Raji (cell line): ENCODE data around the gene PHF19.

Source experiments
- POLR2A ChIP-seq: IDR thresholded peaks from 2 replicates; pipeline ENCODE4 v1.6.1; 2011; ENCODE audit warnings: low read depth, low read length, control low read depth; ENCODE audit not compliant: insufficient read depth

Gene PHF19

GRCh38 chr9:120876842-120877240 lies at the start of gene PHF19:
Gene PHF19, minus strand, starts transcription at chr9:120877188. Its CDS starts 2,447 bp downstream, at chr9:120874741.
- TF ChIP-seq POLR2A: no peak

- peak; percentile 30; the same call in 1 of the 2 replicates for TF ChIP-seq POLR2A
Measured at GRCh38 chr9:120926397-120926928, 49.5 kb upstream of the PHF19 start, which contains the start of gene TRAF1. Gene TRAF1, minus strand, starts transcription at chr9:120926796. Its CDS starts 721 bp downstream, at chr9:120926075.

- peak; percentile 42; the same call in 1 of the 2 replicates for TF ChIP-seq POLR2A
Measured at GRCh38 chr9:120925535-120926396, 48.8 kb upstream of the PHF19 start.

GRCh38 chr9:120924698-120925534 lies 47.9 kb upstream of the PHF19 start:
- TF ChIP-seq POLR2A: no peak

GRCh38 chr9:120923620-120924328 lies 46.8 kb upstream of the PHF19 start:
- no peak for TF ChIP-seq POLR2A

DNA sequence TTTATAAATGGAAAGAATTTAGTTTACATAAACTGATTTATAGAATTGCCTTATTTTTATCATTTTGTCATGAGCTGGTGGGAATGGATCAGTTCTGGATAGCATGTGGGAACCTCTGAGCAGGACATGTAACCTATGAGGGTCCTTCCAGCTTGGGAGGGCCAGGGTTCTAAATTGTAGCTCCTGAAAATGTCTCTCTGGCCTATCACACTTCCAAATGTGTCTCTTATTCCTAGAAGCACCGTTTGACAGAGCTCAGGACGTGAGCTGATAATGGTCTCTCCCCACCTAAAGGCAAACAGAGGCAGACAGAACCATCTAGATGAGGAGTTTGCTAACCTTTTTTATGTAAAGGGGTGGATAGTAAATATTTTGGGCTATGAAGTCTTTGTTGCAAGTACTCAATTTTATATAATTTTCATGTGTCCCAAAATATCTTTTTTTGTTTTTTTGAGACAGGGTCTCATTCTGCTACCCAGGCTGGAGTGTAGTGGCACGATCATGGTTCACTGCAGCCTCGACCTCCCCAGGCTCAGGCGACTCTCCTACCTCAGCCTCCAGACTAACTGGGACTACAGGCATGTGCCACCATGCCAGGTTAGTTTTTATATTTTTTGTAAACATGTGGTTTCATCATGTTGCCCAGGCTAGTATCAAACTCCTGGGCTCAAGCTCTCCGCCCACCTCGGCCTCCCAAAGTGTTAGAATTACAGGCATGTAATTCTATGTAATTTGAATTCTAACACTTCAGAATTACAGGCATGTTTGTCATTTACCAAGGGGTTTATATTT lies 45.6 kb upstream of the PHF19 start:
- TF ChIP-seq POLR2A: no peak

DNA sequence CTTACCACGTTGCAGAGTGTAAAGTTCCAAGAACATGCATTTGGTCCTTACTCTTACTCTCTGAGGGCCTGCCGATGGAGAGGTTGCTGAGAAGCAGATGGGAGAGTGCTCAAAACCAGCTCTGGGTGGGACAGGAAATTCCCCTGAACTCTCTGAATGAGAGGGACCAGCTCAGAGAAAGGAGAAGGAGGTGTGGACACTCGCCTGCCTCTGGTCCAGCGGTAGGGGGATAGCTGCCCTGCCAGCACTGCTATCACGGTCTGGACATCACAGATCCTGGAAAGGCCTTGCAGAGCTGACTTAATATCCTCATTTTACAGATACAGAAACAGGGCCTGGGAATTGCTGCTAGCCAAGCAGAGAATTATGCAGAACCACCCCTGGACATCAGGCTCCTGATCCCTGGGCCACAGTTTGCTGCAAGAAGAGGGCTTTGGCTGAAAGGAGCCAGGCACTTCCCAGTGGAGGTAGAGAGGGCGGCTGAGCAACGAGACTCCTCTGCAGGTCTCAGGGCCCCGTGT lies 44.7 kb upstream of the PHF19 start:
- TF ChIP-seq POLR2A: no peak

DNA sequence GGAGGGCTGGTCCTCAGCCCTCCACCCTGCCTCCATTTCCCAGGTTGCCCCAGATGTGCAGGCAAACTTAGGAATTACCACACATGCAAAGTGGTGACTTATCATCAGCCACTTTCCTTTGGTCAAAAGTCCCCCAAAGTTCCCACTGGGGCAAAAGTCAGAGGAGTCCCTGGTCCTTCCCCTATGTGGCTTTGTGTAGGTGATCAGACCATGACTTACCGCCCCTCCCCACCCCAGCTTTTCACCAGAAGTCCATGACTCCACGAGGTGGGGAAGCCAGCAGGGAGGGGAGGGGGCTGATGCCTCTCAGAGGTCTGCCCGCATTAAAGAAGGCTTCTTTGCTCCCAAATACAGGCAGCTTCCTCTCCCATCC lies 43.8 kb upstream of the PHF19 start:
- TF ChIP-seq POLR2A: no peak

- TF ChIP-seq POLR2A: no peak
Measured at GRCh38 chr9:120919843-120920805, 43.1 kb upstream of the PHF19 start.

- TF ChIP-seq POLR2A: no peak
Measured at GRCh38 chr9:120918931-120919842, 42.2 kb upstream of the PHF19 start.

DNA sequence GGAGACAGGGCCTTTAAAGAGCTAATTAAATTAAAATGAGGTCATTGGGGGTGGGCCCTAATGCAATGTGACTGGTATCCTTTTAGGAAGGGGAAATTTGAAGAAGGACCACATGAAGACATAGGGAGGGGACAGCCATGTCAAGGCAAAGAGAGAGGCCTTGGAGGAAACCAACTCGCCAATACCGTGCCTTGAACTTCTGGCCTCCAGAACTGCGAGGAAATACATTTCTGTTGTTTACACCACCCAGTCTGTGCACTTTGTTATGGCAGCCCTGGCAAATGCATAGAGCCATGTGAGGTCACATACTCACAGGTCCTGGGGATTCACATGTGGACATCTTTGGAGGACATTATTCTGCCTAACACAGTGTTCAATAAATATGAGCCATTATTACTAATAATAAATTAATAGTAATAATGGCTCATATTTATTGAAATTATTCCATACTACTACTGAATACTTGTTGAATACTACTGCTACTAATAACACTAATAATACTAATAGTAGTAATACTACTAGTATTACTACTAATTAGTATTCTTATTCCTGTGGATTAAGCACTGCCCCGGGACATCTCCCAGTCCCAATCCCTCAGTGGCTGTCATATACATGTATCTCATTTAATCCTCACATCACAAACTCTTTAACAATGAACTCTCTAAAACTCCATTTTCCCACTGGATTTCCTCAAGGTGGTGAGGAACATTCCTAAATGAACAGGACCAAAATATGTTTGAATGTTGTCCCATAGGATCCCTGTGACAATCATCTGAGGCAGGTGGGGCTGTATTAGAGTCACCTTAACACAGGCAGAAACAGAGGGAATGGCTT lies 41.2 kb upstream of the PHF19 start:
- TF ChIP-seq POLR2A: no peak
